GM21390 (cell line): Measurements from ENCODE around the gene PABPN1.

ENCODE experiments used
- ATAC-seq: cut with Tn5 transposase; IDR thresholded peaks from one replicate; pipeline ENCODE4 v1.9.1; 2021; ENCODE audit not compliant: unreplicated experiment

PABPN1 gene

DNA sequence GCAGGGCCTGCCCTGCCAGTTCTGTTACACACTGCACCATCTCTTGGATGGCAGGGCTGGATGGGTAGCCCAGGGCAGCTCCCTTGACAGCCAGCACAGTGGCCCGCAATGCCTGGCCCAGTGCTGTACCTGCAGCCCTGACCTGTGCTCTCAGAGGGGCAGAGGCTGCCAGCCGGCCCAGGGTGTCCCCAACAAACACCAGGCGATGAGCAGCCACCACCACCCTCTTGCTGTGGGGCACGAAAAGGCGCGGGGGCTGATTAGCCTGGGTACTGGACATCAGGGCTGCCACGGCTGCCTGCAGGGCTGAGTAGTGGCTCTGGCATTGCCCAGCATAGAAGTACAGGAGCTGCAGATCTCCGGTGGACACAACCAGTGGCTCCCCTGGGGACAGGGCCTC is 36.0 kb downstream of the PABPN1 start:
- no peak for ATAC-seq

DNA sequence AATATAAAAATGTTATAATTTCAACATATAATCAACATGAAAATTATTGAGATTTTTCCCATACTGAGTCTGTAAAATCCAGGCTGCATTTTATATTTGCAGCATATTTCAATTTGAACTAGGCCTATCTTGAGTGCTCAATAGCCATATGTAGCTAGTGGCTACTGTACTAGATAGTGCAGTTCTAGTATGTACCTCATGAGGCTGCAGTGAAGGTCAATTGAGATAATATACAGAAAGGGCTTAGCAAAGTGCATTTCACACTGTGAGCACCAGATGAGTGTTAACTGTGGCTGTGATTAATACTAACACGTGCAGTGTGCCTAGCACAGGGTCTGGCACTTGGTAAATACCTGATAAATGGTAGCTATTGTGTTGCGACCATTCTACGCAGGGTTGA is 36.8 kb downstream of the PABPN1 start:
- ATAC-seq: no peak

DNA sequence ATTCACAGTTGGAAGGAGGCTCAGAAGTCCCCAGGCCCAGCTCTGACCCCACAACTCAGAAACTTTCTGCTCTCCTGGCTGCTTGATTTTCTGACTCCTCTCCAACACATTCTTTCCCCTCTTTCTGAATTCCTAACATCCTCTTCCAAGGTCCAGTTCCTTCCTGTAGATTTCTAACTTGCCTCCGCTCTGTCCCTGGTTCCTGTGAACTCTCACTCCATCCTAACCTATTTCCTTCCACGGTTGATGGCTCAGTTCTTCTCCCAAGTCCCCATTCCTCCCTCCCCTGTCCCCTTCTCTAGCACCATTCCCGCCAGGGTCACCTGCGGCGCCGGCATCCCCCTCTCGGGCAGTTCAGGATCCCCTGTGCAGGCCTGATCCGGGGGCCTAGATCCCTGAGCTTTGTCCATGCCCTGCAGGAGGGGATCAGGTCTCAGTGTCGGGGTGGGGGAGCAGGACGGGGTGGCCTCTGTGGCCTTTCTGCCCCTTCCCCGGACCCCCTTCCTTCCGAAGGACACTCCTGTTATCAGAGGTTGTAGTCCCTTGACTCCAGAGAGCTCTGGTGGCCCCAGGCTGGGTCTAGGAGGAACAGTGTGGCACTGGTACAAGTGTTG is 37.4 kb downstream of the PABPN1 start:
- ATAC-seq: no peak

DNA sequence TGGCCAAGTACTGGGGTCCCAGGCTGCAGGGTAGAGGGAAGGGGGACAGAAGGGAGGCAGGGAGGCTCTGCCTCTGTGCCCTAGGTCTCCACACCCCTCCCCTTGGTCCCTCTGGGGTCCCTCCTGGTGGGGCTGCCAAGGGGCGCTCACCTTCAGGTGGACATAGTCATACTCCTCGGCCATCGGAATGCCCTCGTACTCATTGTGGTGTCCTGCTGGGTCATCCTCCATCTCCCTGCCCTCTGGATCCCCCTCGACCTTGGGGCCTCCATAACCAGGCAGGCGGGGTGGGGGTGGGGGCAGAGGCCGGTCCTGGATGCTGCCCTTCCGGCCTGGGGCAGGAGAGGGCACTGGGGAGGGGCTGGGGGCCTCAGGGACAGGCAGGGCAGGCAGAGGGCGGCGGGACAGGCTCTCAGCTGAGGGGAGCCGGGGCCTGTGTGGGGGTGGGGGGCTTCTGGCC is 37.9 kb downstream of the PABPN1 start:
- ATAC-seq: no peak

DNA sequence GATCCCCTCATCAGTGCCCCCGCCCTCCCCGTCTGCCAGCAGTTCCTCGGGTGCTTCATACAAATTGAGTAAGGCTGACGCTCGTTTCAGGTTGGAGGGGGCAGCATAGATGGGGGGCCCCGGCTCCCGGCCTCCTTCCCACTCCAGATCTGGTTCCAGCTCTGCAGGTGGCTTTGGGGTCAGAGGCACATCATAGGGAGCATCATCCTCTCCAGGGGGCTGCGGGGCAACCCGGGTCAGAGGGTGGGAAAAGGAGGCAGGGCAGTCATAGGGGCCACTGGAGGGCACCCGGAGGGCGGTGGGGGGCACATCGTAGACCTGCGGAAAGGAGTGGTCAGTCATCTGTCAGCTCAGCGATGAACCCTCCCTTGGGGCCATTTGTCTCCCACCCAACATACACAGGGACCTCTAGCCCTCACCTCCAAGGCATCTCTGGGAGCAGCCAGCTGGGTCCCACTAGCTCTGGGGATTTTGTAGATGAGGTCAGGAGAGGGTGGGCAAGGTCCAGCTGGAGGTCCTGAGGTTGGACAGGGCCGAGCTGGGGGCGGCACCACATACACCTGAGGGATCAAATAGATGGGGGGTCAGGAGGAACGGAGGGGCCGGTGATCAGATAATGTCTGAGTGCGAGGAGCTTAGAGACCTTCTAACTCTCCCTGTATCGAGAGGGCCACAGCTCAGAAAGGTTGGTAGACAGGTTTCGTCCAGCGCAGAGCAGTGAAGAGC is 38.6 kb downstream of the PABPN1 start:
- no peak for ATAC-seq

DNA sequence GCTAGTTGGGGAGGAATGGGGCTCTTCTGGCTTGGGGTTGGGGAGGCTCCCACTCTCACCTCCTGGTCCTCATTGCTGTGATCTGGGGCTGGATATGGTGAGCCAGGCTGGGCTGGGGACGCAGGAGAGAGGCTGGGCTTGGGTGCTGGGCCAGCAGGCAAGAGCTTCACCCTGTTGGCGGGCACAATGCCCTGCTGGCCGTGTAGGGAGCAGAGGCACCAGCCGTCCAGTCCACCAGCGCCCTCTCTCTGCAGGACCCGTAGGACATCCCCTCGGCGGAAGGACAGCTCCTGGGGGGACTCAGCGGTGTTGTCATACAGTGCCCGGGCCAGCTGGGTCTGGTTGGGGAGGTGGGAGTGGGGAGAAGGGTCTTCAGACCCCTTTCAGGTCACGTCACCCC is 39.2 kb downstream of the PABPN1 start:
- ATAC-seq: no peak

DNA sequence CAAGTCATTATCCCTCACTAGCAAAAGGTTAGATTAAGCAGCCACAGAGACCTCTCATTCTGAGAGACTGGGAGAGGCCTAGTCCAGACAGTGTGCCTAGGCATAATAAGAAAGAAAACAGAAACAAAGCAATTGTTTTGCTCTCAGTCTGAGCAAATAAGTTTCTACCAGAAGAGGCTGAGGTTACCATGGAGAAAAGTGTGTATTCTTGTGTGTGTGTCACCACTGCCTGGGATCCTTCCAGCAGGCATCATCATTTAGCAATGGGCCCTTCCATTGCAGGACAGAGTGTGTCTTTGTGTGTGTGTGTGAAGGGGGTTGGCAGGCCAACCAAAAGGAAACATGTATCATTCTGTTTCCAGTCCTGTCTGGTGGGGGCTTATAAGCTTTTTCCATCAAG is 40.1 kb downstream of the PABPN1 start:
- no peak for ATAC-seq

DNA sequence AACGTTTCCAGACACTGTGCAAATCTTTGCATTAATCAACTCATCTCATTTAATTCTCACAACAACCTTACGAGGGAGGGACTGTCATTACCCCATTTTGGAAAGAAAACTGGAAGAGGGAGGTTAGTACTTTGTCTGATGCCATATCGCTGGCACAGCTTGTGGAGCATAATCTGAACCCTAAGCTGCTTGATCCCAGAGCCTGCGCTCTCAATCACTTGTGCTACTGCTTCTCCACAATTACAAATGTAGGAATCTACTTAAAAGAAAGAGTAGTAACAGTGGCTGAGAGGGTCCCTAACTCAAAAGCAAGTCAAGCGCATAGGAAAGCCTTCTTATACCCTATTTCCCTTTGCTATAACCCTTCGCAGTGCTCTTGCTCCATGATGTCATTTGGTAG is 40.5 kb downstream of the PABPN1 start:
- no peak for ATAC-seq

DNA sequence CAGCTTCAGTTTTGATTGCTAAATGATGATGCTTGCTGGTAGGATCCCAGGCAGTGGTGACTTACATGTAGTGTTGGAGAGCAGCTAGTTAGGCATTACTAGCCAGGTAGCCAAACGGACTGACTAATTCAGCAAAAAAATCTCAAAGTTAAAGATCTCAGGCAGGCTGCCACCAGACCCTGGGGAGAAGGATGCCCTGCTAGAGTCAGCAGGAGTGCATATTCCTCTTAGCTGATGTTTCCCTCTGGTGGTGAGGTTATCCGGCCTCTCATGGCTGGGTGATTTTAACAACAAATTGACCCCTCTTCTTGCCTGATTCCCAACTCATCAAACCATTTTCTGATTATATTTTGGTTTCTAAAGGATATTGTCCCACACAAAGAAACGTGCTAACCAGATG is 40.9 kb downstream of the PABPN1 start:
- no peak for ATAC-seq

DNA sequence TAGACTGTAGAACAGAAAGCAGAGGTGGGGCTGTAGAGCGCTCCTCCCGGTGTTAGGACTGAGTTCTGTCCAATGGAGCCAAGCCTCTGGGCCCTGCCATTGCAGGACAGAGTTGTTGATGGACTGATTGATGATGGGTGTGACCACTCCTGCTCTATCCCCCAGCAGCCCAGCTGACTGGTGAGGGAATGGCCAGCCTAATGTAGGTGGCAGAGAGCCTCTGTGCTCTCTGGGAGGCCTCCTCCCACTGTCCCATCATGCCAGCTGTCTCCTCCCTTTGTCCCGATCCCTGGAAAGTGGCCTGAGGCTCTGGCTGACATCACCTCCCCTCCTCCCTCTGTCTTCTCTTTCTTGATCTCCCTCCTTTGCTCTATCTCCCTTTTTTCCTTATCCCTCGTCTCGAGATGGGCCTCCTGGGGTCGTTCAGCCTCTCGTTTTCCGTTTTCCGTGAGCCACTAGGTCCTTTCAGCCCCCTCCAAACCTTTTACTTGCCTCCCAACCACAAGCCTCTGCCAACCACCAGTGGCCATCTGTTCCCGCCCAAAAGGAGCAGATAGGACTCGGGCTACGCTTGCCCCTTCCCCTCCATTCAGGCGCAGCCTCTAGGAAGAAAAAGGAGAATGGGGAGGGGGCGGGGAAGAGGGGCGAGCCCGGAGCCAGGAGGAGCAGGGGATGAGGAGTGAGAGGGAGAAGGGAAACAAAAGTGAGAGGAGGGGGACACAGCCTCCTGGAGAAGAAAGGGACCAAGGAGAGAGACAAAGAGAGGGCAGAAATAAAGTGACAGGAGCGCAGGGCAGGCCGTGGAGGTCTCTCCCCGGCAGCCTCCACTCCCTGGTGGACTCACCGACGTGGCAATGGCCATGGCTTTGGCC is 43.1 kb downstream of the PABPN1 start:
- no peak for ATAC-seq

DNA sequence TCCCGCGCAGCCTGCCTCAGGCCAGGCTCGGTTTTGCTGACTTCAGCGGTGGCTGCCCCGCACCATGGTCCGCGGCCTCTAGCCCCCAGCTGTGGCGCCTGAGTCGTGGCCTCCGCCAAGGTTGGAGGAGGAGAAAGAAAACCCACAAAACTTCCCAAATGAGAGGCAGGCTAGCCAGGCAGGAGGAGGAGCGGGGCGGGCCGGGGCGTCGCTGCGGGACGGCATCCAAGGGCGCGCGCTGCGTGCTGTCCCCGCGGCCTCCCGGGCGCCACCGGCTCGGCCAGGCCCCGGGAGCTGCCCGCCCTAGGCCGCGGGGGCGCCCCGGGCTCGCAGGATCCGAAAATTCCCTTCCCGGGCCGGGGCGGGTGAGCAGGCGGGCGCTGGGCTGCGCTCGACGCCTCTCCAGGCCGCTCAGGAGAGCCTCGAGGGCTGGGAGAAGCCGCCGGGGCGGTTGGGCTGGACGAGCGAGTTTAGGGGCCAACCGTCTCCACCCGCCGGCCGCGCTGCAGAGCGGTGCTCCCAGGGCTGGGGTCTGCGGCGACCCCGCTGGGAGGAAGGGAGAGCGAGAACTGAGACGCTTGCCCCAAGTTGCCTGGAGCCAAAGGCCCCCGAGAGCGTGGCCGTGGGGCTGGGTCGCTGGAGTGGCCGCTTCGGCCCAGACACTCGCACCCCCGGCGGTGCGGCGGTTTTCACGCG is 43.9 kb downstream of the PABPN1 start, which contains the start of gene EFS:
TSS of gene EFS (minus strand) at position 137 of the 696 bp plus-strand sequence. CDS start 147 bp downstream, outside the sequence.
- no peak for ATAC-seq

DNA sequence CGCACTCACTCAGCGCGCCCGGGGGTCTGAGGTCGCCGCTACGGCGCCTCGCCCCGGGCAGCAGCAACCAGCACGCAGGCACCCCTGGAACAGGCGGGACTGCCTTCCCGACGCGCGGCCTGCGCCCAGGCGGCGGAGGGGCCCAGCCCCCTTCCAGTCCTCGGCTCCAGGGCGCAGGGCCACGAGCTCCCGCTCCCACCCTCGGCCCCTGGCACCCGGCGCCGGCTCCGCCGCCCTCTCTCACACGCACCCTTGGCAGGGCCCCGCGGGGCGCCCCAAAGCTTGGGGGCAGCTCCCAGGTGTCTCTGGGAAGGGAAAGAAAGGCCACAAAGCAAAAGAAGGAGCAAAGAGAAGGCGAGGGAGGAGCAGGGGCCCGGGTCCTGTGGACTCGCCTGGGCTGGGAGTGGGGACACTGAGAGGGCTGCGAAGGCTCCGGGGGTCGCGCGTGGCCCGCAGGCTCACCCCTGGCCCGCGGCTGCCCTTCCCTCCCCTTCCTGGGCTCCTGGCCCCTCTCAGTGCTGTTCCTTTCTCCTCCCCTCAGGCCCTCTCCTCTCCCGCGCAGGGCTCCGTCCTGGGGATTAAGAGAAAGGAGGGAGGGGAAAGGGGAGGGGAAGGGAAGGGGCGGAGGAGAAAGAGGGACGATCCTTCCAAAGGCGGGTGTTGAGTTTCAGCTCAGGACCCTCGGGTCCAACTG is 44.6 kb downstream of the PABPN1 start:
- no peak for ATAC-seq

DNA sequence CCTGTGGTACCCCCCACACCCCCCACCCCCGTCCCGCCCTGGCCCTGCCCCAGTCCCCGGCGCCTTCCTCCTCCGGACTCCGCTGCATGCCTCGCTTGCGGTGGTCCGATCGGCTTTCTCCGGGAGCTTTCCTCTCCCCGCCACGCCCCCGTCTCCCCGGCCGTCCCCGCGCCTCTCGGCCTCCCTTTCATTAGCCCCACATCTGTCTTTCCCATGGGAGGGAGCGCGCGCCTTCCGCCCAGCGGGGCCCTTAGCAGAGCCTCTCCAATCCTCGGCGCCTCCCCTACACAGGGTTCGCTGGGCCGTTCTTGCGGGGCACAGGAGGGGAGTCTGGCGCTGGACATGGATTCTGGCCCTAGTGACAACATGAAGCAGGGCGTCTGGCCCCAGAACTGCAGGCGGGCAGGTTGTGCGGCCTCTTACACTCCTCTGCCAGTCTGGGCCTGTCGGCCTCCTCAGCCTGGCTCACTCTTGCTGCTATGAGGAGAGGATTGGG is 45.2 kb downstream of the PABPN1 start:
- ATAC-seq: no peak

DNA sequence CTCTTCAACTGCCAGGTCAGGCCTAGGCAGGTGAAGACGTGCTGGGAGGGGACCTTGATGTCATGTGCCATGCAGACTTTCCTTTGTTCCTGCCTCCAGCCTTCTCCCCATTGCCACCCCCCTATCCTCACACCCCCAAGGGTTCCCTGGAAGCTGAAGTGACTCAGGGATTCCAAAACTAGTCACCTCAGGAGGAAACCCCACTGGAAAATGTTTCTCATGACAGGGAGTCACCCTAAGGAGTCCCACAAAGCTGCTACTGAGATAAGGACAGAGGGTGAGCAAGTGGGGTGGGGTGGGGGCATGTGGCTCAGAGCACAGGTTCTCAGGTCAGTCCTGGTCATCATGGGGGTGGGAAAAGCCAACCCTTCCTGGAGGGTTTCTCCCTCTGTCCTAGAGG is 49.0 kb downstream of the PABPN1 start:
- ATAC-seq: no peak

DNA sequence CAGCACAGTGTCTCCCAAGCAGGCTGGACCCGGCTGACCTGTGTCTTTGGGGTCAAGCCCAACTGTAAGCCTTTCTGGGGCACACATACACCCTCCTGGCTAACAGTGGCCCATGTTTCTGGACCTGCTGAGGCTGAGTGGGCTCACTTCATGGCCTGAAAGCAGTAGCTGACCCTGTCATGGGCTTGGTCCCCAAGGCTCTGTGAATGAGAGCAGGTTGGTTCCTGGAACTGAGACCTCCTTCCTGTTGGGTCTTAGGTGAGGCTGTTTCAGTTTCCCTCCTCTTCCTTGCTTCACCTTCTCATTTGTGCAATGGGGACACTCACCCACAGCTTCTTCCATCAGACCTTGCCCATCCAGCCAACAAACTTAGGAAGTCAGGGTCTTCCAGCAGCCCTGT is 50.6 kb downstream of the PABPN1 start:
- no peak for ATAC-seq

DNA sequence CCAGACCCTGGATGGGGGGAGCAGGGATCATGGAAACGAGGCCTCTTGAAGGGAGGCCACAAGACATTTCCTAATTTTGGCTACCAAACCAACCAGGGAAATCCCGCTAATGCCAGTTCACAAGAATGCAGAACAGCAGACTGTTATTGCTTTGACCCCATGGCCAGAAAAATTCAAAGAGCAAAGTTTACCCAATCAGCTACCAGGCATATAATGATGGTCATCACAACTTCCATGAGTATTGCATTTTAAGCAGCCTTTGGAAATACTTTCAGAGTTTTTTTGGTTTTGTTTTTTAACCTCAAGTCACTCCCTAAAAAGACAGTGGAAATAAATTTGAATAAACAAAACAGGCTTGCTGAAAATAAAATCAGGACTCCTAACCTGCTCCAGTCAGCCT is 51.3 kb downstream of the PABPN1 start, which contains the start of gene IL25:
TSS of gene IL25 (plus strand) at position 301 of the 400 bp plus-strand sequence.
- no peak for ATAC-seq

DNA sequence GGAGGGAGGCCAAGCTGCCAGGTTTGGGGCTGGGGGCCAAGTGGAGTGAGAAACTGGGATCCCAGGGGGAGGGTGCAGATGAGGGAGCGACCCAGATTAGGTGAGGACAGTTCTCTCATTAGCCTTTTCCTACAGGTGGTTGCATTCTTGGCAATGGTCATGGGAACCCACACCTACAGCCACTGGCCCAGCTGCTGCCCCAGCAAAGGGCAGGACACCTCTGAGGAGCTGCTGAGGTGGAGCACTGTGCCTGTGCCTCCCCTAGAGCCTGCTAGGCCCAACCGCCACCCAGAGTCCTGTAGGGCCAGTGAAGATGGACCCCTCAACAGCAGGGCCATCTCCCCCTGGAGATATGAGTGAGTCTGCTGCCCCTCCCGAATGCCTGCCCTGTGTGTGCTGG is 51.8 kb downstream of the PABPN1 start:
- no peak for ATAC-seq
